M059J (cell line): Measurements from ENCODE around the gene PPM1L. TPM values are rescaled to one million over a fixed set of nuclear protein-coding genes. Genes with fewer than 3 reads are reported as not detected.
A peak's percentile ranks its signal among the peaks of the same experiment; 100 is the strongest.

Source experiments
- DNase-seq: peaks from one replicate; pipeline ENCODE4 v3.0.0-alpha.2; 2012; ENCODE audit warnings: low read depth
- total RNA-seq: library from RNA; depleted of rRNA; stranded (reverse); fragments of >200 nt; shearing (Covaris generic); gene quantifications from 2 replicates; pipeline ENCODE4 v1.2.3, GENCODE V29; 2014

Gene PPM1L
- total RNA-seq, 1 experiment from 2014 or later, result 3.7 TPM

DNA sequence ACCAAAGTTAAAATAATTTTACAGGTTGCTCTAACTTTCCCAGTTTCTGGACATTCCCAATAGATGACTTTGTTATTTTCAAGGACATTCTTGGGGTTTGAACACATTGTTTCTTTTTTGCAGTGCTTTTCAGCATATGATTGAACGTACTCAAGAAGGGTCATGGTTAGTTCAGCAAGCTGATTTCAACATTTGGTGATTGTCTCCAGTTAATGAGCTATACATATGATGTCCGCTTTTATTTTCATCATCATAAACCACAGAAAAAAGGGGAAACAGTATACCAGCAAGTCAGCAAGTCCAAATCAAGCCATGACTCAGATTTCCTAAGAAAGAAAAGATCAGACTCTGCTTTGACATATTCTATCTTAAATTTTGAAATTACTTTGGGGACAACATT, 279.7 kb downstream of the PPM1L start:
- peak; percentile 84 for DNase-seq

DNA sequence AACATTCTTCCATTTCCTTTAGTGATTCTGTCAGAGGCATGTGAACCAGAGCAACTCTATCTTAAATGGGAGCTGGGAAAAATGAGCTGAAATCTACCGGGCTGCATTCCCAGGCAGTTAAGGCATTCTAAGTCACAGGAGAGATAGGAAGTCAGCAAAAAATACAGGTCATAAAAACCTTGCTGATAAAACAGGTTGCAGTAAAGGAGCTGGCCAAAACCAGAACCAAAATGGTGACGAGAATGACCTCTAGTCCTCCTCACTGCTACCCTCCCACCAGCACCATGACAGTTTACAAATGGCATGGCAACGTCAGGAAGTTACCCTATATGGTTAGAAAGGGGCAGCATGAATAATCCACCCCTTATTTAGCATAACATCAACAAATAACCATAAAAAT, 282.7 kb downstream of the PPM1L start:
- DNase-seq, result peak; percentile 76

DNA sequence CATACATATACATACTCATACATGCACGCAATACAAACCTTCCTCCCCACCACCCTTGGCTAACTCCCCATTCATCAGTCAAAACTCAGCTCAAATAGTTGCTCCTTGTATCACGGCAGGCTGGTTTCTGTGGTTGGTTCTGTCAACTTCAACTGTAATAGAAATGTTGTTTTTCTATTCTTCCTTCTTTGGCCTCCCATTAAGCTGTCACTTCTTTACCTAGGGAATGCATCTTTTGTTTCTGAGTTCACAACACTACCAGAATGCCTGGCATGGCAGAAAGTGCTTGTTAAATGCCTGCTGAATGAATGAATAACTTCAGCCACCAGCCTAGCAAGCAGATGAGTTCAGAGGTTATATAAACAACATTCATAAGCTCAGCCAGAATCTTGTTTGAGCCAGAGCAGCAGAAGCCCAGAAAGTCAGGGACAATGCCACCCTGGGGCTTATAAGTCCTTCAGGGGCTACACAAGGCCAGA, 286.0 kb downstream of the PPM1L start:
- DNase-seq, result peak; percentile 95

DNA sequence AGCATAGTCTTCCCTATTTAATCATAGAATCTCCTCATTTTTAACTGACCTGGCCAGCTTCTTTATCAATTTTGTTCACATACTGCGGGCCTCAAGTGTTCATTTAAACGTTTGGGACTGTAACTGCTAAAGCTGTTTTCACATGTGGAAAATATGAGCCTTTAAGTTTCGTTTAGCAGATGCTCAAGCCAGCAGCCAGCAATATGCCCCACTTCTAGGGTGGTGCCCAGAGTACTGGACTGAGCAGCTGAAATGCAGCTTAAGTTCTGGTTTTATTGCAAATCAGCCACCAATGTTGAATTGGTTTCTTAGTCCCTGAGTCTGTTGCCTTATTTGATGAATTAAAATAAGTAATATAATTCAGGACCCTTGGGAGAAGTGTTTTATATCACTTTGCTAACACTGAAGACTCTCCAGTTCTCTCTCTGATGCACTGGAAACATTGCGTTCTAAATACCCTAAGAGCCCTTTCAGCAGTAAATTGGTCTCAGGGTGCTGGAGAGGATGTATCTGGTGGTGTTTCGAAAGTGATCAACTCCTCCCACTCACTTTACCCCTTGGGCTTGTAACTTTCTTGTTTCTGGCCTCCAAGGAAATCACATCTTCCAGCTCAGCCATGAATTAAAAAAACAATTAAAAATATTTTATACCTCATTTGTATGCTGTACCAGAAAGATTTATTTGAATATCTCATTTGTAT, 287.5 kb downstream of the PPM1L start:
- DNase-seq, result no peak

DNA sequence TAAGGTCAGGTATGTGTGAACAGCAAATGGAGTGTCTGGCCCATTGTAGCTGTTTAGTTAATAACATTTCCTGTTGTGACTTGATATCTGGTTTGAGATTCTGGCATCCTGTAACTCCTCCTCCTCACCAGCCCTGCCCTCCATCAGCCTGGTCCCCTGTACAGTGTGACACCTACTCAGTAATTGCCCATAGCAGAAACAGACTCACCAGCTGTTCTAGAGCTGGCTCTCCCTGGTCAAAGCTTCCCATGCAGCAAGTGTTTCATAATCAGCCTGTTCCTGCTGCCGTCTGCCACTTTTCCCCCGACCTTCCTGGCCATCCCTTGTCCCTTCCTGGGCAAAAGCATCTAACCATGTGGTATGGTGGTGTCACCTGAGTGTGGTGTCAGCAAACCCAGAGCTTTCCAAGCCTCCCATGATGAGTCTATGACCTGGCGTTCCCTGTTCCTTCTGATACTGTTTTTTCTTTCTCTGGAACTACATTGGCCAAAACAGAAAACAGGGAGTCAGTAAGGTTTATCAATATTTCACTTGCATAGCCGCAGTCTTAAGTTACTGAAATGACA, 293.7 kb downstream of the PPM1L start:
- DNase-seq, result no peak

DNA sequence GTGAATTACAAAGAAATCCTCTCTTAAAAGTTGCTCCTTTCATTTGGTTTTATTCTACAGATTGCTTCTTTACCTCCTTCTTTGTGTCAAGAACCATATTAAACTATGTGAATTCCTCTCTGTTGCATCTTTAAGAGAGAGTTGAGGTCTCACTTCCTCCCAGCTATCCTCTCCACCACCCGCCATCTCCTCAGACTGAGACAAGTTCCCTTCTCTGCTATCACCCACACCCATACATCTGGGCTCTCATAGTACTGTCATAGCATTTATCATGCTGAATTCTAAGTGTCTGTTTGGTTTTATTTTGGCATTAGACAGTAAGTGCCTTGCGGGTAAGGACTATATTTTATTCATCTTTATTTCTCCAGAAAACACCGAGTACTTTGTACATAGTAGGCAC, 294.9 kb downstream of the PPM1L start:
- no peak for DNase-seq

DNA sequence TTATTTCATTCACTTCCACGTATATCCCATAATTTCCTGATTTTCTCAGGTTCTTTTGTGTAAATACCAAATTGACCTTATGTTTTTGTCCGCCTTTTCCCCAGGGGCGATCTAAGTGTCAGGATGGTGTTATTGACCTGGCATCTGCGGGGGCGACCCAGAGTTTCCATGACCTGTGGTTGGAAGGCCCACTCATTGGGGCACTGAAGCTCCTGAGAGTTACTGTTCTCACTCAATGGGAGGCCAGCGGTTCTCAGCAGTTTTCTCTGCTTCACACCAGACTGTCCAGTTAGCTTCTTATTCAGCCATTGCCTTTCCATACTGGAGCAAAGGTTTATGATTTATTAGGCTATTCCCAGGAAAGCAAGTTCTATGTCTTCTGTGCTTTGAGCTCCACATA, 295.8 kb downstream of the PPM1L start:
- no peak for DNase-seq

DNA sequence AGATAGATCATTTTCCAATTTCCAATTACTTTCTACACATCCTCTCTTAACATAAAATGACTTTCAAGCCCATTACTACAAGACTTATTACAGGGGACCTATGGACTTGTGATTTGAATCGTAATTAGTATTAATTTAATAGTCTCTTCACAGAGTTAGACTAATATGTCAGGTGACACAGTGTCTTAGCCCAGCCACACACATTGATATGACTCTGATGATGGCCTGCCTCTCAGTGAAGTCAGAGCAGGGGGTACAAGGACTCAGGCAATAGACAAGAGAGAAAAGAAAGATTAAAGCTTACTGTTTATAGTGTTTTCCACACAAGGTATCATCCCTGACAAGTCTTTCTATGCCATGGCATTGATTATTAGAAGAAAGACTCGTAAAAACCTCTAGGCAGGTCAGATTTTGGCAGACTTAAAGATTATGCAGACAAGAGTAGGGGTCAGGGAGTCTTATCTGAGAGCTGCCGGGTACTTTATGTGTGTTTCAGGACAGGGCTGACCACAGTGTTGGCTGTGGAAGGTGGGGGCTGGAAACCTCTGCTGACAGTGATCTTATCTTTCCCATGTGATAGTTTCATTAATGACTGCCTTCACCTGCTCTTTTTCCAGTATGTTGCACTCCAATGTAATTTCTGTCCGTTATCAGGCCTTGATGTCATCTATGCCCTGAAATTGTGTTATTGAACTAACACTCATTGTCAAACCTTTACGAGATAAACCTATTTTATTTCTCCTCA, 299.0 kb downstream of the PPM1L start:
- no peak for DNase-seq

DNA sequence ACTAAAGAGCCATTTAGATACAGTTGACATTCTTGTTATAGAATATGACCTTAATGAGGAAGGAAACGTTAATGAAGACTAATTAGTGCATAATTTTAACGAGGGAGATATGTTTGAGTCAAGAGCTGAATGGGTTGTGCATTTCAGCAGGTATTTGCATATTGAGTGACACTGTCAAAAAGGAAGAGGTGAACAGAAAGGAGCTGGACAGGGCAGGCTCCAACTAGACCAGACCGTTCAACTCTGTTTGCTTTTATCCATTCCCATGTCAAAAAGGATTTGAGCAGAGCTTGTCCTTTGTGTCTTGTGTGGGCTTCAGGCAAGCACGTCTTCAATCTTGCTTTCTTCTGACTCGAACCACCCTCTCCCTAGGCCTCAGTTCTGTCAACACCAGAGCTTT, 308.4 kb downstream of the PPM1L start:
- no peak for DNase-seq

DNA sequence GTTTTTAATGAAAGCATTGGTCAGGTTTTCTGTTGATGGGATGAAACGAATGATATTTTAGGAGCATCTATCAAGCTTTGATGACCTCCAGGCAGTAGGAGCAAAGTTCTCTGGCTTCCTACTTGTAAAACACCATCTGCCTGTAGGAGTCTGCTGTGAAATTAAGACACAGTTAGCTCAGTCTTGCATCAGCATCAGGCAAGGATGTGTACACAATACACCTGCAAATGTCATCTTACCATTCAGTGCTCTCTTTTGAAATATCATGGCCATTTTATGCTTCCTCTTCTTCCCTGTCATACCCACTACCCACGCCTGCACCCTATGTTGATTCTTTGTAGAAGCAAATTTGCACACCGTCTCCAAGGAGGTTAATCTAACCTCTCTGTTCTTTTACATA, 310.9 kb downstream of the PPM1L start:
- DNase-seq, result no peak

DNA sequence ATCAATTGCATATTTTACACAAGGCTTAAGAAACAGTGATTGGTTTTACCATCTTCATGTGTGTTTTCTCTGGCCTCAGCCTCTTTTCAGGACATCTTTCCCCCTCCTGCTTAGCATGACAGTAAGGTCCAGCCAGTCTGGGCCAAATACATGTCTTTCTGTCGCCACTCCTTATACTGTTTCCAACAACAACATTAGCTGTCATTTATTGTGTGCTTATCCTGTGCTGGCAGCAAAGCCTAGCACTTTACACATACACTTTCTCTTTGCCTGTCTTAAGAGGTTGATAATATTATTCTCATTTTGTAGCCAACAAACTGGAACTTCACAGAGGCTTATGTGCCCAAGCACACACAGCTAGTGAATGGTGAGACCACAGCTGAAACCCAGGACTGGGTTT, 311.3 kb downstream of the PPM1L start:
- DNase-seq, result no peak

DNA sequence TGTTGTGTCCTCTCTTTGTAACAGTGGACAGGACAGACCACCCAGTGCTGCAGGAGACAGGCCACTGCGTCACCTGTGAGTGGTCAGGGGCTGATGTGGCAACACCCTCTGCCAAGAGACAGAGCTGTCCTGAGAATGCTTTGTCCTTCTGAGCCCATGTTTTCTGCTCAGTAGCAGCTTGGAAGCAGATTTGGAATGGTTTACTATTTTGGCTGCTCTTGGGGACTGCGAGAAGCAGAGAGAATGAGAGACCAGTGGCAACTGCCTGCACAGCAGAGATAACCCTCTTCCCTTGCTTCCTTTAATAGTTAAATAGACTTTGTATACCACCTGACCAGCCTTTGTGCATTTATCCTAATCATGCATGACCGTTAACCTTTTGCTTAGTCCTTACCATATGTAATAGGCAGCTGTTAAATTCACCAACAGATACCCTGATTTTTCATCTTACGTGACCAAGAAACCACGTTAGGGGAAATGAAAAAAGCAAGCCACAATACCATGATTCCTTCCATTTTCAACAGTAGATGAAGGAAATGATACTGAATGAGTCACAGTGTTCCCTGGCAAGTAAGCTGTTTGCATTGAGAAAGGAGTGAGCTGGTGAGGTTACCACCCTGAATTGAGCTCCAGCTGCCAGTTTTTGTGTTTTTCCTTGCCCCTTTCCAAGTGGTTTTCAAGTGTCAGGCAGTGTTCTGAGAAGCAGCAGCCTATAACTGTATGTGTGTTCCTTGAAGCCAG, 313.6 kb downstream of the PPM1L start:
- DNase-seq, result peak; percentile 93

DNA sequence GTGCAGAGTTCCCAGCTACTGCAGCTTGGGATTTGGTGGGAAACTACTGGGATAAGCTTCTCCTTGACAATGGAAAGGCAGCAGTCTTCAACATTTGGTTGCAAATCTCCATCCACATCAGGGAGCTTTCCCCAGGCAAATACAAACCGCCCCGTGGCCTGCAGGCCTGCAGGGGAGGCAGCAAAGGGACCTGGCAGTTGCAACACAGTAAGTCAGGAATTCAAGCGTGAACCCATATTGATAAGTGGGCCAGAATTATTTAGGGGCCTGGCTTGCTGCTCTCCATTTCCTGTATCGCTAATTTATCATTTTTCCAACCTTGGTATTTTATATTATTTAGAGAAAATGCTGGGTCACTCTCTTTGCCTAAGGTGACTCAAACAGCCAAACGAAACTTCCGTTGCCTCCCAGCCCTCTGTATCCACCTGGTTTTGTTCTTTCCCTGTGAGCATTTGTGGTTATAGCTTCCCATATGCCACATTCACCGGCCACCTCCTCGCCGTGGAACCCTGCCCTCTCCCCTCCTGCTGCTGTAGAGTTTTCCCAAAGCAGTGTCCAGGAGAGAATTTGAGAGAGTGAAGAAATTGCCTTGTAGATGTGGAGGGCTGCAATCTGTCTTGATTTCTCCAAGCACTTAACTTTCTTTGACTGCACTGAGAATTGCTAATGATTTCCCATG, 314.4 kb downstream of the PPM1L start:
- peak; percentile 41 for DNase-seq

DNA sequence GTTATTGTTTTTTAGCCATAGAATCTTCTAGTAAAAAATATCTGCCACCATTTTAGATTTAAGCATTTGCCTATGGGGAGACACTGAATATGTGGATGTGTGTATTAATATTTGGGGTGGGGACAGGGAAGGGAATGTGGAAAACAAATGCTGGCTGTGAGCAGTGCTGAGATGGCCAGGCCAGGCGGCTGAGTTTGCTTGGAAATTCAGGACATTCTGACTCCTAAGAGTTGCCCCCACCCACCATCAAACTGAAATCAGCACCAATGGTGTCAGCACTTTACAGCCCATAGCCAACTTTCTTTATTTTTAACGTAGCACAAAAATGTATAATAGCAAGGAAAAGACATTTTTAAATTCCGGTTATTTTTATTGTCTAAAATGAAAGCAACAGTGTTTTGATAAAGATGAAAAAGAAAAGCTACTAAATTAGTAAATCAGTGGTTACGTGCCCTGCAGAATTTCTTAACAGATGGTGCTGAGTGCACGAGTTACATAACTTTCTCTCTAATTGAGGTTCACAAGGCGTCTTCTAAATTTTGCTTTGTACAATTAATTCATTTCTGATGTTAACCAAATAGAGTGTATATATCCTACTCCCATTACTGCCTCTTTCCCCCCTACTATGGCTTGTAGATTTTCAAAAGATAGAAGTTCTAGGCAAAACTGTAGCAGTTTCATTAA, 315.1 kb downstream of the PPM1L start:
- DNase-seq, result no peak

DNA sequence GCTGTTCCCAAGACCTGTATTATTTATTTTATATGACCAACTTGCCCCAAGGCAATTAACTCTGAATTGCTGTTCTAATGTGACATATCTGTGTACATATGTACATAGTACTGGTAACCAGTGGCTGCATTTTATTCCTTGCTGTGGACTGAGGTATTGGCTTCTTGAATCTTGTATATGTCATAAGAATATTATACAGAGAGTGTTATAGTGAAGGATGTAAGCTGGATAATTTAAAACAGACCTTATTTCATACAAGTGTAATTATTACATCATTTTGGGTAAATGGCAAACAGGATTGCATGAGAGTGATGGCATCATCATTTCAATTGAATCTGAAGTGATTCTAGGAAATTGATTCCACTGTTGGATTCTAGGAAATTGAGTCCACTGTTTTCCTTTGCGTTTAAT, 316.2 kb downstream of the PPM1L start:
- no peak for DNase-seq

DNA sequence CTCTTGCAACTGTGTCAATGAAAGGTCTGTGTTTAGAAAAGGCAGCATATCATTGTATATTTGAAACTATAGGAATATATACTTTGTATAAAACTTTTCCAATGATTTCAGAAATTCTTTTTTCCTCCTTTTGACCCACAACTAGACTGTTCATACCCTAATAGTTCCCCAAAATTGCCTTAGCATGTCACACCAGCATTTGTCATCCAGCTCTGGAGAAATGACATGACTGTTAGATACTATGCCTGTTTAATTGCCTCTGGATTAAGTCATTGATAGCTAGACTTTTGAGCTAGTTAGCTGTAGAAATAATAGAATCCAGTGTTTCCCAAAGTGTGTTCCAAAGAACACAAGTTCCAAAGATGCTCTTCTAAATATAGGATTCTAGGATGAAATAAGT, 316.7 kb downstream of the PPM1L start:
- no peak for DNase-seq

DNA sequence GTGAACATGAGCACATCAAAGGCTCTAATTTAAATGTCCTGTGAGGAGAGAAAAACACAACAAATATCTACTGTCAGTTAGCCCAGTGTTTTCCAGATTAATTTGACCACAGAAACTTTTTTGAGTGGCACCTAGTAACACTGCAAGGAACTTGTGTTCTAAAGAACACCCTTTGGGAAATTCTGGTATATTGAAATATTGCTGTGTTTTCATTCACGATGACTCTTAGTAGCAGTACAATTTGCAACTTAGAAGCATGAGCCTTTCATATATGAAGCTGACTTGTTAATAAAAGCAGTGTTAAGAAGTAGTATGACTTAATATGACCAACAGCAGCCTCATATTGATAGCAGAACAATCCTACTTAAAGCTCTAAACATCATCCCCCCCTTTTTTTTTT, 317.1 kb downstream of the PPM1L start:
- no peak for DNase-seq

DNA sequence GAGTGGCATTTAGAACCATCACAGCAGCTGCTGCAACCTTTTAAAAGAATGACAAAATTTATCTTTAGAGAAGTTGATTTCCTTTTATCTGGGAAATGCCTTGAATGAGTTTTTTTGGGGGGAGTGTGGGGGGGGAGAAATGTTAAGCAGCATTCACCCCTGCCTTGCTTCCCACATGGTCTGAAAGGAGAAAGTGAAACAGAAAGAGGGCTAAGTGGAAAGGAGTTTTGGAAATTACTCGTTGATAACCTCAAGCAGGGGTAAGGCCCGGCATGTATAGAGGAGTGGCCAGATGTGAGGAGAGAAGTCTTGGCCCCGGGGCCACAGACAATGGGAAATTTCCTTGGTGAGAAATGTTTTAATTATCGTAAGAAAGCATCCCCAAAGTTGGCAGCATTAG, 325.6 kb downstream of the PPM1L start:
- DNase-seq, result no peak

DNA sequence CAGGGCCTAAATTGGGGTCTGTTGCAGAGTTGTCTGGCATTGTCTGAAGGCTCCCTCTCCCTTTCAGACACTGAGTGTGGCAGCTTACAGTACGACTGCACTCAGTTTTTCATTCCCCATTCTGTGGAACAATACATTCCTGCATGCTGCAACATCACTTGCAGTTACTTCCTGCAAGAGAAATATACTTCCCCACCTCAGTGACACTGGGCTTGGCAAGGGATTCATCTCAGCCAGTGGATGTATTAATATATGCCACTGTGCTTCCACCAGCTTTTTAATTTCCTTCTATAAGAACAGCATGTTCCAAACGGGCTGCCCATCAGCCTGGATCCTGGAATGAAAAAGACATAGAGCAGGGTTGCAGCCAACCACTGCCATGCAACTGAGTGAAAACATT, 326.0 kb downstream of the PPM1L start:
- no peak for DNase-seq

DNA sequence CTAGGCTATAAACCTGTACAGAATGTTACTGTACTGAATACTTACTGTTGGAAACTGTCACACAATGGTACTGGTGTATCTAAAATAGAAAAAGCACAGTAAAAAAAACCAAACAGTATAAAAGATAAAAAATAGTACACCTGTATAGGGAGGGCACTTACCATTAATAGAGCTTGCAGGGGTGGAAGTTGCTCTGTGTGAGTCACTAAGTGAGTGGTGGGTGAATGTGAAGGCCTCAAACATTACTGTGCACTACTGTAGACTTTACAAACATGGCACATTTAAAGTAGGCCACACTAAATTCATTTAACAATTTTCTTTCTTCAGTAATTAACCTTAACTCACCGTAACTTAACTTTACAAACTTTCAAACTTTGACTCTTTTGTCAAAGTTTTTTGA, 327.1 kb downstream of the PPM1L start:
- no peak for DNase-seq

DNA sequence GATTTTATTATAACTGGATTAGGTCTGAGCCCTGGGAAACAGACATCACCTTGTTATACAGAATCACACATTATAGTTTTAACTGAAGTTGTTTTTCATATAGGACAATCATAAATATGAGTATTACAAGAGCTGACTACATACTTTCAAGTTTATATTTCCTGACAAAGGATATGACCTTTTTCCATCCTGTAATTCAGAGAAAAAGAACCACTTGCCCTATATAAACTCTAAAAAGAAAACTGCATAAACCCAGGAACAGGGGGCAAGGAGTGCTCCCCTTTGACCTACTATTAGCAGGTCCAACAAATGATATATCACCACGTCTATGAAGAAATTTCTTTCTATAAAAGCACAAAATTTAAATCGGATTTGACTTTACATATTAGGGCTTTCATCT, 328.2 kb downstream of the PPM1L start:
- no peak for DNase-seq
